Measurements from ENCODE around the gene GUCY2F.

Gene GUCY2F

DNA sequence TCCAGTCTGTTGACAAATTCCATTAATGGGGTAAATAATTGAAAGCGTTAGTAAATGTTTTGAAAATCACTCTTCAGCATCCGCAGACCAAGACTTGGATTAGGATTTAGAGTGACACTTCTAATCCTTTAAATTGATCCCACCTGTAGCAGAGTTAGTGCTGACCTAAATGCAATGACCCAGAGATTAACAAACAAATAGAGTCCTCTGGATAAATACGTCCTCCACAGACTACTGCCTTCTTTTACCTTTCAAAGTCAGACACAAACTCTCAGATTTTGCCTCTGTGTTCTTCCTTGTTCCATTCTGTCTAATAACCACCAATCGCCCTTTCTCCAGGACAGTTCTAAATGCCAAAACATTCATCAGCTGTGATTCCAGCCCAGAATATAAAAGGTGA lies at the start of gene GUCY2F:
Gene GUCY2F (minus strand): TSS at position 101 of the 400 bp plus-strand sequence. CDS start 6,150 bp downstream, outside the sequence.
- in situ Hi-C loops (cut with HindIII; ENCODE audit: low sequenced_read_pairs): no loop called here

DNA sequence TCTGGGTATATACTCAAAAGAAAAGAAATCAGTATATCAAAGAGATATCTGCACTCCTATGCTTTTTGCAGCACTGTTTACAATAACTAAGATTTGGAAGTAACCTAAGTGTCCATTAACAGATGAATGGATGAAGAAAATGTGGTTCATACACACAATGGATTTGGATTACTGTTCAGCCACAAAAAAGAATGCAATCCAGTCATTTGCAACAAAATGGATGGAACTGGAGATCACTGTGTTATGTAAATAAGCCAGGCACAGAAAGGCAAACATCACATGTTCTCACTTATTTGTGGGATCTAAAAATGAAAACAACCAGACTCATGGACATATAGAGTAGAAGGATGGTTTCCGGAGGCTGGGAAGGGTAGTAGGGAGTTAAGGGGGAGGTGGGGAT lies 37.1 kb upstream of the GUCY2F start:
- in situ Hi-C loops (cut with HindIII; ENCODE audit: low sequenced_read_pairs): no loop called here

DNA sequence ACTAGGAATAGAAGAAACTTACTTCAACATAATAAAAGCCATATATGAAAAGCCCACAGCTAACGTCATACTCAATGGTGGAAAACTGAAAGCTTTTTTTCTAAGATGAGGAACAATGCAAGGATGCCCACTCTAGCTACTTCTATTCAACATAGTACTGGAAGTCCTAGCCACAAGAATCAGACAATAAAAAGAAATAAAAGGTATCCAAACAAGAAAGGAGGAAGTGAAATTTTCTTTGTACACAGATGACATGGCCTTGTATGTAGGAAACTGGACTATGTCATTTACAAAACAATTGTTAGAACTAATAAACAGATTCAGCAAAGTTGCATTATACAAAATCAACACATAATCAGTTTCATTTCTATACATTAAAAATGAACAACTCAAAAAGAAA lies 29.2 kb upstream of the GUCY2F start:
- in situ Hi-C loops (cut with HindIII; ENCODE audit: low sequenced_read_pairs): no loop called here

DNA sequence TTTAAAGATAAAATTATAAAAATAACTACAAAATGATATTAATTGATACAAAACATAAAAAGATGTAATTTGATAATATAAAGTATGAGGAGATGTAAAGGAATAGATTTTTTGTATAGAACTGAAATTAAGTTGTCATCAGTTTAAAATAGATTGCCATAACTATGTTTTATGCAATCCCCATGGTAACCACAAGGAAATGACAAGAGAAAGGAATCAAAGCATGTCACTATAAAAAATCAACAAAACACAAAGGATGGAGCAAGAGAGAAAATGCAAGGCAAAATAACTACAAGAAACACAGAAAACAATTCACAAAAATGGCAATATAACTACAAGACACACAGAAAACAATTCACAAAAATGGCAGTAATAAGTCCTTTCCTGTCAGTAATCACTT lies 27.0 kb upstream of the GUCY2F start:
- in situ Hi-C loops (cut with HindIII; ENCODE audit: low sequenced_read_pairs): no loop called here

DNA sequence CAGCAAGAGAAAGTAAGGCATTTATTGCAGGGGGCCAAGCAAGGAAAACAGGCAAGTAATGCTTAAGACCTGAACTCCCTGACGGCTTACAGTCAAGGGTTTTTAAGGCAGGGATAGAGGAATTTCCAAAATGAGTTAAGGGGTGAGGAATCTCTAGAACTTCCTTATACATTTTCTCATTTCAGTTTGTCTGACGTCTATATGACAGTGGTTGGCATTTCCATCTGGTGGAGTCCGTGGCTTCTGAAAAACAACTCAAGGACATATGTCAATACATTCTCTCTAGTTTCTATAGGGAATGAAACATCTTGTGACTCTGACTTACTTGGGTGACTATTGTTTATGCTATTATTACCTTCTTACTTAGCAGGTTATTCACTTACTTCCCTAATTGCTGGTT lies 19.3 kb upstream of the GUCY2F start:
- in situ Hi-C loops (cut with HindIII; ENCODE audit: low sequenced_read_pairs): no loop called here

DNA sequence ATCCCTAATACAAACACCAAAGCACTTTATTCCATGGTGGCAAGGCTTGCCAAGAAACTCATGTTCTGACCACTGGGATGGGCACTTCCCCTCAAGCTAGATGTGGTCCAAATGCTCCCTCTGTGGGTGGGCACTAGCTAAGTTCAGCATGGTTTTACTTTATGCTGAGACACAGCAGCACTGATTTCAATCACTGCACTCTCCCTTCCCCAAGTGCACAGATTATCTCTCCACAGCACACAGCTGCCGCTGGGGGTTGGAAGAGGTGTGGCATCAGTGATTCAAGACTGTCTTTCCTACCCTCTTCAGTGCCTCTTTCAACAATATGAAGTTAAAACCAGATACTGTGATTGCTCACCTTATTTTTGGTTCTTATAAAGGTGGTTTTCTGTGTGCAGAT lies 16.5 kb upstream of the GUCY2F start:
- in situ Hi-C loops (cut with HindIII; ENCODE audit: low sequenced_read_pairs): no loop called here

DNA sequence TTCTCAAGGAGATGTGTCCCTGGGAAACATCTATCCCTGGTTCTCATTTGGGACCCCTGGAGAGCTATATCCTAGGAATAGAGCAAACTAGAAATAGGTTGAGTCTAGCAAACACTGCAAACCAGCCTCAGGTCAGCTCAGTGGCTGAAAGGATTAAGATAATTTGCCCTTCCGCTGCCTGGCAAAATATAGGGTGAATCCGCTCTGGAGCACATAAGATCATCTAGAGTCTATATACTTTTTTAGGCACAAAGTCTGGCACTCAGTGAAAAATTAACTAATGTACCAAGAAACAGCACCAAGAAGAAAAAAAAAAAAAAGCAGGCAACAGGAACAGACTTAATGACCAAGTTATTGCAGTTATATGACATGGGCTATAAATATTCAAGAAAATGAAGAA lies 7.3 kb upstream of the GUCY2F start:
- in situ Hi-C loops (cut with HindIII; ENCODE audit: low sequenced_read_pairs): no loop called here

DNA sequence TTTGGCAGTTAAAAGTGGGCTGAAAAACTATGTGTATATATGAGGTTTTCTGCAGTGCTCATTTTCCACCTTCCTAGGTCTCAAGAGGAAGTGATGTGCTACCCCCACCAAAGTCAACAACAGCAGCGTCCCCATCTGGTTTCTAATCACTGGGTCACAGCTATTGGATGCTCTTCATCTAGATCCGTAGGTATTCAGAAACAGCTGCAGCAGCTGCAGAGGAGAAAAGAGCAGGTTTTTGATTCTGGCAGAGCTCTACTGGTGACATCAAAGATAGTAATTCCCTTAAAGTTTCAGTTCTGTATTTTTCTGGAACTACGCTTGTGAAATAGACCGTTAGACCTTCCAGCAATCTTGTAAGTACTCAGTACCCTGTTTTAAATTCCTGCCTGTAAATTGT lies 5.8 kb upstream of the GUCY2F start:
- in situ Hi-C loops (cut with HindIII; ENCODE audit: low sequenced_read_pairs): no loop called here

DNA sequence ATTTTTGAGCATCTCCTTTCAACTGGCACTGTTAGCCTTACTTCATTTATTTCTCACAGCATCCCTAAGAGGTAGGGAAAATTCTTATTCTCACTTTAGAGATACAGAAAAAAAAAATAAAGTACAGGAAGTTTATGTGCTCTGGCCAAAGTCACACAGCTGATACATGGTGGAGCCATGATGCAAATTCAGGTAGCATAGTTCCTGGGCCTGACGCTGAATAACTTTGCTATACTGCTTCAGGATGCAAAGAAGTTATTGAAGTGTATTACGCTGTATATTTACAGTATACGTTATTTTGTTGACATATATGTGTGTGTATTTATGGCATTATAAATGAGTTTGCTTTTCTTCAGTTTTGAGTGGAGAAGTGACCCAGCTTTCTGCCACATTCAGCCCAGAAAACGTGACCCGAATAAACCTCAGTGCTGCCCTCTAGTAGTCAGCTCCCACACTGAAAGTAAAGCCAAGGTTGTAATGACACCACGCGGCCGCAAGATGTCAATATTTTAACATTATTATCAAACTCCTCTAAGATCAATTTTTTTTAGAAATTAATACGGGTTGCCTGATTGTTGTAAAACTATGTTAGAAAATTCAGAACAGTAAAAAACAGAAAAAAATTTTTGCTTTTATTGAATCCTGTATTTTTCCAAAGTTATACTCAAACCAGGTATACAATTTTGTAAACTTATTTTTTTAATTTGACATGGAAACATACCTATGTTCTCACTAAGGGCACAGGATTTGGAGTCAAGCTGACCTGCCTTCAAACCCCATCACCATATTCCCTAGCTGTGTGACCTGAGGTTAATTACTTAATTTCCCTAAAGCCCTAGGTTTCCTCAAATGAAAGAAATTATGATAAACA lies 3.8 kb upstream of the GUCY2F start:
- in situ Hi-C loops (cut with HindIII; ENCODE audit: low sequenced_read_pairs): no loop called here

DNA sequence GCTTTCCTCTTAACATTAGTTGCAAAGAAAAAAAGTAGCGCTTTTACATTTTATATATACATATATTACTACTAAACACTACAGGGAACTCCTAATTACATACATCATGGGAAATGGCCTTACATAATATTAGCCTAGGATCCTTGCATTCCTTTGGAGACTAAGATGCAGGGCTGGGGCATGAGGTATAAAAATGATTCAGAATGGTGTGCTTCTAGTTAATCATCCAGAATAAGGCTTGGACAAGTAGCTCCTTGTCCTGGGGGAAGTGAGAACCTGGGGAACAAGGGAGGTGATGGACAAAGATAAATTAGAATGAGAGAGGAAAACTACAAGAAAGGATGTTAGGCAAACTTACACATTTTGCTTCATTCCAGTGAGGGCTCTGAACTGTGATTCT lies 3.0 kb upstream of the GUCY2F start:
- in situ Hi-C loops (cut with HindIII; ENCODE audit: low sequenced_read_pairs): no loop called here

DNA sequence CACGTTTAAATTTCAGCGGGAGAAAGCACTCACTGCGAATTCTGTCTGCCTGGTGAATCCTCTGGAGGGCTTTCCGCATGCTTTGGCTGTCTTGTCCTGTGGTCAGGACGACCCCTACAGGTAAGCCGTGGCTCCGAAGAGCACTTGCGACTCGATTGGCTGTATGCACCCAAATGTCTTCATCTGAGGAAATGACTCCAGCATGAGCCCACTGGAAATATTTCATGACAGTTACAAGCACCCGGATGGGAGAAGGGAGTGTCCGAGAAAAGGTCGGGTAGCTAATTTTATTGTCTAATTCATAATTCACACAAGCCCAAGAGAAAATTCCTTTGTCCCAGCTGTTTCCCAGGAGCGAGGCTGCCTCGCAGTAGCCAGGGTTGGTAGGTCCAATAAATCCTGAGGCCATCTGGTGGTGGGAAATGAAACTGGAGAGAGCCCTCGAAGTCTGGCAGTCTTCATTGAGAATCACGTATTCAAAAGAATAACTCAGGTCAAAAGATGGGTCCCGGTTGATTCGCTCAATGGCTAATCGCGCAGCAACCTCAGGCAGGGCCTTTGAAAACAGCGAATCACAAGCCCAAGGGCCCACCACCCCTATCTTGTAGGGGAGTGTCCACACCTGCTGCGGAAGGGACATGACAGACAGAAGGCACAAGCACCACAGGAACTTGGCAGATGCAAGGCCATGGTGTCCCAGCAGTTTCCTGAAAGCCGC lies 6.6 kb downstream of the GUCY2F start:
- in situ Hi-C loops (cut with HindIII; ENCODE audit: low sequenced_read_pairs): no loop called here

DNA sequence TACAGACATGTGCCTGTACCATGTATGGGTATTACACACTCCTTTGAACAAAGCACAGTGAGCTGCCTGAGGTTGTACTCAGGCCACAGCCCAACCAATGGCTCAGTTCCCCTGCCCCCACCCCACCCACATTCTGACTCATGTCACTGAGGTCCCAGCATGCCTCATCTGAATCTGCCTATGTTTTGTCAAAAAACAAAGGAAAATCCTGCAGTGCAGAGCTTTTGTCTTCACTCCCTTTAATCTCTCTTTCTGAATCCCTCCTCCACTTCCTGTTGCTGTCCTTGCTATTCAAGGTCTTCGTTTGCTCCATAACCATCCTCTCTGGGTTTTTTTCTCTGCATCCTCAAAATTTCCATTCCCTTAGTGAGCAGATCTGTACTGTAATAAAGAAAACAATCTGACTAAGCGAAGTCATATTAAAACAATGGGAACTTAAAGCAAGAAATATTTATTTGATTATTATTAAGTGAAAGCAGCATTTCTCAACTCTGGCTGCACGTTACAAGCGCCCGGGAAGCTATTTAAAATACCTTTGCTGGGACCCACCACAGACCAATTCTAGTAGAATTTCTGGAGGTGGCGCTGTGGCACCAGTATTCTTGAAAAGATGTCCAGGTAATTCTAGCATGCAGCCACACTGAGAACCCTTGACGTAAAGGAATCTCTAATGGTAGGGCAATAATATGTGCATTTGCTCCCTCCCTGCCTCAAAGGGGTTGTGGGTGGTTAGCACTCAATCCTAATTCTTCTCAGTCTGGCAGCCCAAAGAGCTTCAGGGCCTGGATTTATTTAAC lies 8.7 kb downstream of the GUCY2F start:
- in situ Hi-C loops (cut with HindIII; ENCODE audit: low sequenced_read_pairs): no loop called here

DNA sequence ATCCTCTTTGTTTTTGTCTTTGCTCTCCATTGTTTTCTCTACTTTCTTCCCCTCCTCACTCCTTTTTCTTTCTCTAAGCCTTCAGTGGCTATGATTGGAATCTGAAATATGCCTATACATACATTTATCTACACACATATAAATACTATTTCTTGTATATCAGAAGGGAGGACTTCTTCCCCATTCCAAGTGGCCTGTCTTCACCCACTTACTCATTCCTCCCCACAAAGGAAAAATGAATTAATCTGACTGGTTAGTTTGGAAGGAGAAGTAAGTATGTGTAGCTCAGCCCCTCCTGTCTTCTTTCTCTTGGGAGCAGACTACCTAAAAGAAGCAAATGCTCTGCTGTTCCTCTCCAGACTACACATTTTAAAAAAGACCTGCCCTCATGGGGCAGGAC lies 17.7 kb downstream of the GUCY2F start:
- in situ Hi-C loops (cut with HindIII; ENCODE audit: low sequenced_read_pairs): no loop called here

DNA sequence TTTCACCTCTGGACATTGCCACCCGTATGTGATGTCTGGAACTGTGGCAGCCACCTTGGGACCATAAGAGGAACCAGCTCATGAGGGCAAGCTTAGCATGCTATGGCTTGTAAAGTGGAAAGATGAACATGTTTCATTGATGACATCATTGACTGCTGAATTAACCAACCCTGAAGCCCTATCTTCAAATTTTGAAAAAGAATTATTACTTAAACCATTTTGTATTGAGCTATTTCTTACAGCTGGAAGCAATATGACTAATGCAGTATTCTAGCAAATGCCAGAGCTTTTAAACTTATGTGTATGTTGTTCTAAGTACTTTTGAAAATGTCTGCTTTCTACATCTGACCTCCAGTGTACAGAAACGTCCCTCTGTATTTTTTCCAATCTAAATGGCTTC lies 18.1 kb downstream of the GUCY2F start:
- in situ Hi-C loops (cut with HindIII; ENCODE audit: low sequenced_read_pairs): no loop called here

DNA sequence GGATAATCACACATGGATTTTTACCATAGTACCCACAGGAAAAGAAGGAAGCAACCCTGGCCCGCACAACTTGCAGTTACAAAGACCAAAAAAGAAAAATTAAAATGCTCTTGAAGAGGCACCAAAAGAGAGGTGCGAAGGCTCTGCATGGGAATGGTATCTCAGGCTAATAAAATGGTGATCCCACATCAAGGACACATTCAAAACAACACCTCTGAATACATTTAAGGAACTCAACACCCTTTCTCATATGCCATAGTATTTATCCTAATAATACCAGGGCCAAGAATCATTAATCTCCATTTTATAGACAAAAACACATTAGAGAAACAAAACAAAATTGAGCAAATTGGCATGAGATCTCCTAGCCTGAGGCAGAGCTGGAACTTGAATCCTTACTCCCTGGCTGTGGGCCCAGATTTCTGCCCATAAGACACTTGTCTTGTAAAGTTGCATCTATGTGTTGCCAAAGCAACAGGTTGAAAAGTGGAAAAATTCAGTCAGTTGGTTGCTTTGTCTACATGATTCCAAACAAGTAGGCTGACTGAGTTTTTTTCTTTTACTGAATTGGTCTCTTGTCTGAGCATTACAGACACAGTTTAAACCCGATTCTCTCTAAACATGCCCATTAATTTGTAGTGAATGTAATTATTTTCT lies 33.5 kb downstream of the GUCY2F start:
- in situ Hi-C loops (cut with HindIII; ENCODE audit: low sequenced_read_pairs): no loop called here

DNA sequence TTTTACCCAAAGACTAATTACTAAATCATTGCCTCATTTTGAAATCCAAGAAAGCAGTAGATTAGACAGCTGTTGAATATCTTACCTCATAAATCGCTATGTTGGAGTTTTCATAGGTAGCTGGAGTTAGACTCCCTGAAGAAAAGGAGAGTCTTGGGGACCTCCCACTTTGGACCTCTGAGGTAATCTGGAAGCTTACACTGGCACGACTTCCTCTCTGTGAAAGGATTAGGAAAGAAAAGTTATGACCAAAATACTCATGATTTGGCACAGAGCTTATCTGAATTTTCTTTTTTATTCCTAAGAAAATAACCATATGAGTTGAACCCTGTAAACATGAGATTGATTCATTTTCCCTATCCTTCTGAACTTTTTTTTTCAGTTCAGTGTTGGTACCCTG lies 40.6 kb downstream of the GUCY2F start:
- in situ Hi-C loops (cut with HindIII; ENCODE audit: low sequenced_read_pairs): no loop called here

DNA sequence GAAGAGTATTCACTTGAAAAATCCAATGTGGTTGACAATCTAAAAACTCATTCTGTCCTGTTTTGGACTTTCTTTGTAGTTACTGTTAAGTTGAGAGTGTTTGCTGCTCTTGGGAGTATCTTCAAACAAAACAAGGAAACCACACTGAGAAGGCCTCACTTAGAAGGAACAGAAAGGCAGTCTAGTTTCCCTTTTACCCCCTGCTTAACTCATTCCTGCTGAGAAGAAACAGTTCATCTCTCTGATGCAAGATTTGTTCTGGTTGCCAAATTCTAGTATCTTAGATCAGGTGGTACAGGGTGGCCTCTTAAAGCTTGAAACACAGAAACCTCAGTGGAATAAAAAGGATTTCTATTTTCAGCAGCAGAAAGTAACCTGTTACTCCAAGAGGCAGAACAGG lies 41.4 kb downstream of the GUCY2F start:
- in situ Hi-C loops (cut with HindIII; ENCODE audit: low sequenced_read_pairs): no loop called here

DNA sequence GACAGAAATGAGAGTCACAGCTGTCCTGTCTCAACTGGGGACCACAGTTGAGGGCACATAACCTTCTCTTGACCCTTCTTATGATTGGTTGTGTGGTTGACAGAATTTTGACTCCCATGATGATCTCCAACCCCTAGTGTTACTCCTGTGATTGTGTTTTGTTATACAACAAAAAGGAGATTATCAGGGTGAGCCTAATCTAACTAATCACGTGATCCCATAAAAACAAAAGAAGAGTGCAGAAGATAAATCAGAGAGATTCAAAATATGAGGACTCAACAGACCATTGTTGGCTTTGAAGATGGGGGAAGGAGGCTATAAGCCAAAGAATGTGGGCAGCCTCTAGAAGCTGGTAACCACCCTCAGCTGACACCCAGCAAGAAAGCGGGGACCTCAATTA lies 72.7 kb downstream of the GUCY2F start:
- in situ Hi-C loops (cut with HindIII; ENCODE audit: low sequenced_read_pairs): no loop called here

DNA sequence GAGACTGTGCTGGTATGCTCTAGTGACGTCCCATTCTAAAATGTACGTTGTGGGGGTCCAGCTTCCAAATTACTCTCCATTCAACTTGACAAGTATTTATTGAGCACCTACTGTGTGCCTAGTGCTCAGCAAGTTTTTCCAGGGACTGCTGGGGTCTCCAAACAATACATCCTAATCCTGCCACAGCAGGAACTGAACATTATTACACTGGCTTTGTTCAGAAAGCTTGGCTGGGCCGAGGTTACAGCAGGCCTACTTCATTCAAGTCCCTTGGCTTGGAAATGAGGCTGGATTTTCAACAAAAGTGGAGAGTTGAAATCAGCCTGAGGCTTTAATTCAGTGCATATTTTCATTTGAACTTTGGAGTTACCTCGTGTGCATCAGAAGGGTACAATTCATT lies 78.0 kb downstream of the GUCY2F start:
- in situ Hi-C loops (cut with HindIII; ENCODE audit: low sequenced_read_pairs): no loop called here

DNA sequence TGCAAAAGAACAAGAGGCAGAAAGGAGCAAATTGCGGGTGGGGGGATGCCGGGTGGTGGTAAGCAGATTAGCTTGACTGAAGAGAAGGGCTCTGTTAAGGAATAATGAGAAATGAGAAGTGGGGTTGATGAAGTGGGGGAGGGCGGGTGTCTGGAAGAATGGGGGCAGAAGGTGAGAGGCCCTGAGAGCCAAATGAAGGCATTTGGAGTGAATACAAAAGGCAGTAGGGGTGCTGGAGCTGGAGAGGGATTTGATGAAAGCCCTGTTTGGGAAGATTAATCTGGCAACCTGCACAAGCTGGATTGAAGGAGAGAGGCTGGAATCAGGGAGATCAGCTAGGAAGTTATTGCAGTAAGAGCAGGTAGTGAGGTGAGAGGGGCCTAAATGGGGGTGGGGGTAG lies 82.1 kb downstream of the GUCY2F start:
- in situ Hi-C loops (cut with HindIII; ENCODE audit: low sequenced_read_pairs): no loop called here

DNA sequence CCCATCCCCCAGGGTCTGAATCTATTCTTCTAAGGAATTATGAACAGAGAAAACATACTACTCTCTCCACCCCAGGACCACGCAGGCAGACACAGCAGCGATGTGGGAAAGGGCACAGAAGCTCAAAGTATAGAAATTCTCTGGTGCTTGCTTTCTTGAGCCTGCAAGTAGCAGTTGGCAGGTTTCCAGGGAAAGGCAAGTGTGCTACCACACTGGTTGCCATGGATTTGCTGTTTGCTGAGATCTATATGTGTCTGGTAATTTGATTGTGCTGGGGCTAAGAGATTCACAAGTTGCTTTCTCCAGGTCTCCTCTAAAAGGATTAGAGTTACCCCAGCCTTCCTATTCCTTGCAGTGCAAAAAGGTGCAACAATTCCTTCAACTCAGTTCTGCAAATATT lies 83.1 kb downstream of the GUCY2F start:
- in situ Hi-C loops (cut with HindIII; ENCODE audit: low sequenced_read_pairs): no loop called here
